Sigmoid colon (tissue), 4 donors: ENCODE results near the gene REEP3.
A peak's percentile ranks its signal among the peaks of the same experiment; 100 is the strongest.

Experiments used
- CTCF ChIP-seq, 4 experiments: fragments of 450-650 bp in 3 of 4; fragments of 200-600 bp in 1 of 4; IDR thresholded peaks; one replicate each; pipeline ENCODE4 v1.5.1; 2016 to 2019; ENCODE audit warnings: antibody characterized with exemption in 4 of 4, mild to moderate bottlenecking in 3 of 4, moderate library complexity in 2 of 4
- EP300 ChIP-seq, 4 donors: sonication (generic); formaldehyde crosslinking; IDR thresholded peaks; one replicate each; pipeline ENCODE4 v1.6.1; 2017; ENCODE audit warnings: antibody characterized with exemption in 4 of 4
- POLR2AphosphoS5 ChIP-seq, 4 donors: sonication (generic); formaldehyde crosslinking; IDR thresholded peaks; one replicate each; pipeline ENCODE4 v1.6.1; 2017; ENCODE audit warnings: antibody characterized with exemption in 4 of 4

- TF ChIP-seq CTCF (IDR thresholded peaks at IDR 0.05) (no peak), EP300 (IDR thresholded peaks at IDR 0.05) (no peak), POLR2AphosphoS5 (IDR thresholded peaks at IDR 0.05) (peak in 1 of 4 donors; percentile 5)
These were observed 123.4 kb downstream of the REEP3 start for GRCh38 chr10:63644418-63645142.
